Fibroblast of skin of back (primary cell): Measurements from ENCODE around the gene SUMO4.
"Not testable (repeated sequence)": the region's sequence is repeated elsewhere in the genome, so short reads cannot be mapped to it uniquely, and the experiment has no call there.

ENCODE experiments used
- DNase-seq: peaks from one replicate; pipeline ENCODE4 v3.0.0-alpha.2; 2013

Gene SUMO4

DNA sequence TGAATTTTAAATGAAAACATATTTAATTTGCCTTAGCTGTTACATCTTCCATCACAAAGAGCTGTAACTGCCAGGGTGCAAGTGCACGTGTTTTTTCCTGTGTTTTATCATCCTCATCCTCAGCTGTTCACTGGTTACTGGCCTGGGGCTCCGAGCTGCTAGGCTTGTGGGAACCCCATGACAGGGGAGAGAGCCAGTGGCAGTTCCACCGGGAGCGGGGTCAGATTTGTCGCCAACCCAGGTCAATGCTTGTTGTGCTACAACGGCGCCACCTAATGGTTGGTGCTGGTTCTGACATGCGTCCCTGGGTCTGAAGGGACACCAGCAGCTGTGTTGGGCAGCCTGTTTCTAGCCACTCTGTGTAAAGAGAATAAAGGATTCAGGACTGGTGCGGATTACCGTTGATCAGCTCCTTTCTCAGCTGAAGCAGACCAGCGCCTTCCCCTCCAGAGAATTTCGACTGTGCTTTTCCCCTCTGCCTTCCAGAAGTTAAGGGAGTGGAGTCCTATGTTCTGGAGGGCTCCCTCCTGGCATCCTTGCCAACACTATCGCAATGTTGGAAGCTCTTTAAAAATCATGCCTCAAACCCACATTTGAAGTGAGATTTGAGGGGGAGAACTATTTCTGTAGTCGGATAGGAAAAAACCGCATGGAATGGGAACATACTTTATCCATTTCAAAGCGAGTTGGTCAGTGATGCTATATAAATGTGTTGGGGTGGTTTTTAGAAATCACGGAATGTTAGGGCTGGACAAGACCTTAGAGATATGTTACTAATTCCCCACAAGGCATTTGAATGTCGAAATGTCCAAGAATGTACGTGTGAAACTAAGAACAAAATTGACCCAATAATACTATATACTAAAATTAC lies 32.1 kb downstream of the SUMO4 start:
- peak; percentile 76 for DNase-seq

DNA sequence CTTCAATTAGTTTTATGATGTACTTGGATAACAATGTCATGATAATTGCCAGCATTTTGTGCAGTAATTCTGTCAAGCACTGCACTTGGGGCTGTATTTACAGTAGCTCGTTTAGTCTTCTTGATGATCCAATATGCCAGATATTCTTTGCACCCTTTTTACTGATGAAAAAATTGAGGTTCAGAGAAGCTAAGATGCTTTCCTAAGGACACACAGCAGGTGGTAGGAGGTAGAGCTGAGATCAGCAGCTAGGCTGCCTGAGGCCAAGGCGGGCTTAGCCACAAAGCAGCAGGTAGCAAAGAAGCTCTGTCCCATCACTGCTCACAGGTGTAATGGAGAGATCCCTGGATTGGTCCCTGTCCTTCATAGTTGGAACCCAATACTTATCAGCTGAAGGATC lies 33.3 kb downstream of the SUMO4 start:
- no peak for DNase-seq

DNA sequence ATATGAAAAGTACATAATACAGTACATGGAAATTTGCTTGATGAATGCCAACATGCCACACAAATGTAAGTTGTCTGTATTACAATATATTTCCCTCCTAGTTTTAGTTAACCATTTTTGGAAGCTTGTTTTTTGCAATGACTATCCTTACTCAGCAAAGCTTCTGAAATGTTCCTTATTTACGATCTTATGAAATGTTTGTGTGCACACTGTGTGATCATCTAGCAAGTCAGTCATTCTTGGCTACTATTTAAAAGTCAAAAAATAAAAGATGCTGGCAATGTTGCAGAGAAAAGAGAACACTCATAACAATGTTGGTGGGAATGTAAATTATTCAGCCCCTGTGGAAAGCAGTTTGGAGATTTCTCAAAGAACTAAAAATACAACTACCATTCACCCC lies 33.8 kb downstream of the SUMO4 start:
- no peak for DNase-seq

DNA sequence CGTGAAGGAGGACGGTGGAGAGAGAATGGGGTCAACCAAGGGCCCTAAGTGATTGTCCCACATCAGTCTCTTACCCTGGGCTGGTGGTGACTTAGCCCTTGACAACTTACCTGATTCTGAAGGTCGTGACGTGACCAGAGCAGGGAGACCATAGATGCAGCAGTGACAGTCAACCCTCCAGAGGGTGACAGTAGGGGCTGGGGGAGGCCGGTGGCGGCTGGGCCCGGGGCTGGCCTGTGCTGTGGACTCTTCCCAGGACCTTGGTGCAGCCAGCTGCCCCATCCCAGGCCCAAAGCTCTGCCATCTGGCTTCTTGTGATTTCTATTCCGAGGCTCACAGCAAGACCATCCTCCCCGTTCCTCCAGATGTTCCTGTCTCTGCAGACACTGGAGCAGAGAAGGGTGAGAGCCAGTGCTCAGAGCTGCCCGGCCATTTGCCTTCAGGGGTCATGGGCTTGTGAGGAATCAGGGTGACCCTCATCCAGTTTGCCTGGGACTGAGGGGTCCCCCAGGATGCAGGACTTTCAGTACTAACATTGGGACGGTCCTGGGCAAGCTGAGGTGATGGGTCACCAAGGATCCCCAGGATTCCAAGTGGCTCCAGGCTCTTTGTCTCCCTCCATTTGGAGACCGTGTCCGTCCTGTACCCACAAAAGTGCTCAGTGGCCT lies 36.0 kb downstream of the SUMO4 start:
- DNase-seq = no peak

DNA sequence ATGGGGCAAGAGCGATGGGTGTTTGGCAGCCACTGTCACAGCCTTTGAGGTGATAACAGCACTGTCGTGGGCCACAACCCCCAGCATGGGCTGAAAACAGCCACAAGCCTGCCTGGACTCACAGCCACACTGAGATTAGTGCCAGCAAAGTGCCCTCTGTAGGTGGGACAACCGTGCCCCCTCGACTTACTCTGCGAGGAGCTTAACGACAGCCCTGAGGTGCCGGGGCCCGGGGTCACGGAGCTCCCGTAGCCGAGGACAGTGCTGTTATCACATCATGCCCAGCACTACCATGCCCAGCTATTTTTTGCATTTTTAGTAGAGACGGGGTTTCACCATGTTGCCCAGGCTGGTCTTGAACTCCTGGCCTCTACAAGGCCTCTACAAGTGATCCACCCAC lies 36.6 kb downstream of the SUMO4 start:
- DNase-seq = no peak

DNA sequence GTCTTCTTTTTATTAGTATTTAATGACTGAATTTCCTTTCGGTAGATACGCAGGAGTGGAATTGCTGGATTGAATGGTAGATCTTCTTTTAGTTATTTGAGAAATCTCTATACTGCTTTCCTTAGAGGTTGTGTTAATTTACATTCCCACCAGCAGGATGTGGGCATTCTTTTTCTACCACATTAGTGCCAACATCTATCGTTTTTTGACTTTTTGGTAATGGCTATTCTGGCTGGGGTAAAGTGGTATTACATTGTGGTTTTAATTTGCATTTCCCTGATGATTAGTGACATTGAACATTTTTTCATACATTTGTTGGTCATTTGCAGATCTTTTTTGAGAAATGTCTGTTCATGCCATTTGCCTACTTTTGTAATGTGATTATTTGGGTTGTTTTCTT lies 37.1 kb downstream of the SUMO4 start:
- no peak for DNase-seq

DNA sequence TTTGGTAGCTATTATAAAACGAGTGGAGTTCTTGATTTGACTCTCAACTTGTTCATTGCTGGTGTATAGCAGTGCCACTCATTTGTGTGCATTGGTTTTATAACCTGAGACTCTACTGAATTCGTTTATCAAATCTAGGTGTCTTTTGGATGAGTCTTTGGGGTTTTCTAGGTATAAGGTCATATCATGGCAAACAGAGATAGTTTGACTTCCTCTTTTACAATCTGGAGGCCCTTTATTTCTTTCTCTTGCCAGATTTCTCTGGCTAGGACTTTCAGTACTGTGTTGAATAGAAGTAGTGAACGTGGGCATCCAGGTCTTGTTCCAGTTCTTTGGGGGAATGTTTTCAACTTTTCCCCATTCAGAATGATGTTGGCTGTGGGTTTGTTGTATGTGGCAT lies 38.8 kb downstream of the SUMO4 start:
- DNase-seq = no peak

DNA sequence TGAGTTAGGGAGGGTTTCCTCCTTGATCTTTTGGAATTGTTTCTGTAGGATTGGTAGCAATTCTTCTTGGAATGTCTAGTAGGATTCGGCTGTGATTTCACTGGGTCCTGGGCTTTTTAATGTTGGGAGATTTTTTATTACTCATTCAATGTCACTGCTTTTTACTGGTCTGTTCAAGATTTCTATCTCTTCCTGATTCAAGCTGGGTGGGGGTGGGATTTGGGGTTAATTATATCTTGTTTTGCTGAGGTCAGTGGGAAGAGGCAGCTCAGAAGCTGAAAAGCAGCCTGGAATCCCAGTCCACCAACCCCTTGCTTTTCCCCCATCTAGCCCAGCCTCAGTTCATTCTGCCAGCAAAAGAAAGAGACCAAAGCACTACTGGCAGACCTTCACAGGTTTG lies 39.6 kb downstream of the SUMO4 start:
- no peak for DNase-seq

DNA sequence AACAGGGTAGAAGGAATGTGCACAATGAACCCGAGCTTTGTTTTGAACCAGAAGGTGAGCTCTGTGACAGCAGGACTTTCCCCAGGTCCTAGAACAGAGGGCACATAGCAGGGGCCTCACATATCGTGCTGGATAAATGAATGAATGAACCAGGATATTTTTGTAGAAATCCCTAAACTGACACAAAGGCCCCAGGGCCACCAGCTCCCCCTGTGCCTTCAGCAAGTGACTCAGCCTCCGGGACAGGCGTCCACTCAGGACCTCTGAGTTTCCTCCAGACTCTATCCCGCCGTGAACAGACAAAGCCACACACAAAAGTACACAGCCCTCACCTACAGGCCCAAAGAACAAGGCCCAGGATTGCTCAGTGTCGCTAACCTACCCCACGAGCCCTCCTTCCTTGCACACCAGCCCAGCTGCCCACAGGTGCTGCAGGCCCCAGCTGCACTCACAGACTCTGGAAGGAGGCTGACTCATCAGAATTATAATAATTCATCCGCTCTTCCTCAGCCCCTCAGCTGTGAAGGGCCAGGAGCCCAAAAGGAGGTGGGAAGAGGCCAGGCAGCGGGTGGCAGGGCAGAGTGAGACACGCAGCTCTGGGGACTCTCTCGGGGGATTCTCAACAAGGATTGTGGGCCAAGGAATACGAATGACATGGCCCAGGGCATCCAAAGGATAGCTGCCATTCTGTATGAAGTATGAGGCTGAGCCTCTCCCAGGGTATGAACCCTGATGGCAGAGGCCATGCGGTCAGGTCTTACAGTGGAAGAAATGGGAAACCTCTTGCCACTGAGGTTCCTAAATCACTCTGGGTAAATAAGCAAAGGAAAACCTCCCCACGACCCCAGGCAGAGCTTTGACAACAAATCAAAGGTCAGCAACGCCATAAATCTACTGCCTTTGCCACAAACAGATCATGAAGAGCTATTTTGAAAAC lies 40.9 kb downstream of the SUMO4 start:
- DNase-seq = no peak

DNA sequence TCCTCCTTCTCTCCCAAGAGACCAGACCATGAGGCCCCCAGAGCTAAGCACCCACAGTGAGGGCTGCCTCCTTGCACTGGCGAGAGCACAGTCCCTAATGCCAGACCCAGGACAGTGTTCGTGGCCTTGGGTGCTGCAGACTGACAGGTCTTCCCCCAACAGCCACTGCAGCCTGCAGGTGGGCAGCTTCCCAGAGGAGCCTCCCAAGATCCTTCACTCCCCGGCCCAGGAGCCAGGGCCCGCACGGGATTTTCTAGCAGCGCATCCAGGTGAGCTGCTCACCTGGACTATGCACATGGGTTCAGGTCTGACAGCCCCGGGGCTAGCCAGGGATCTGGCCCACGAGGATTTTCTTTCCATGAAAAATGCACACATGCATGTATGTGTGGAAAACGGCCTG lies 41.7 kb downstream of the SUMO4 start:
- DNase-seq = no peak

DNA sequence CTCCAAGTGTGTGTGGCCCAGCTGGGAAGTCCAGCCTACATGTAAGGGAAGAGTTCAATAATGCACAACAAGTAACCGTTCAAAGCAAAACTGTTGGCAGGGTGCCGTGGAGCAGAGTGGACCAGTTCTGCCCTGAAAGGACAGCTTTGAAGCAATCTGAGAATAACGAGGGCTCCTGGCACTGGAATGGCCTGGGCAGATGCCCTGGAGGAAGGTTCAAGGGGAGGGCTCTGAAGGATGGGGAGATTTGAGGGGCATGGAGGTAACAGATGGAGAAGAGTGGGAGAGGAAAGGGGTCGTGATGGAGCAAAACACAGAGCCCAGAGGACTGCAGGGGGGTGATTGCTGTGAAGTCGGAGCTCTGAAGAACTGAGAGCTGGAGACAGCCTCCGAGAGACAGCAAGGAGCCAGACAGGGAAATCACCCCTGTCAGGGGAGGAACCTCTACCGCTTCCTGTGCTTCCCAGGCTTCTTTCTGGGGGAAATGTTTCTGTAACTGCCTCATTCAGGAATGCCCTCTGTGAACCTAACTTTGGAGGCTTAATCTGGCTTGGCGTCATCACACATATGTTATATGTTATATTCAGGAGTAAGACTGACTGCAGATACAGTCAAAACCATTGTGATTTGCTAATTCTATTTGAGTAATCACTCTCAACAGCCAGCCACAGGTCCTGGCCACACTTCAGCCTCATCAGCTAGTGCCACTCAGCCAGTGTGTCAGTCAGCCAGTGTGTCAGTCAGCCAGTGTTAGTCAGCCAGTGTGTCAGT lies 43.5 kb downstream of the SUMO4 start:
- peak; percentile 78 for DNase-seq

DNA sequence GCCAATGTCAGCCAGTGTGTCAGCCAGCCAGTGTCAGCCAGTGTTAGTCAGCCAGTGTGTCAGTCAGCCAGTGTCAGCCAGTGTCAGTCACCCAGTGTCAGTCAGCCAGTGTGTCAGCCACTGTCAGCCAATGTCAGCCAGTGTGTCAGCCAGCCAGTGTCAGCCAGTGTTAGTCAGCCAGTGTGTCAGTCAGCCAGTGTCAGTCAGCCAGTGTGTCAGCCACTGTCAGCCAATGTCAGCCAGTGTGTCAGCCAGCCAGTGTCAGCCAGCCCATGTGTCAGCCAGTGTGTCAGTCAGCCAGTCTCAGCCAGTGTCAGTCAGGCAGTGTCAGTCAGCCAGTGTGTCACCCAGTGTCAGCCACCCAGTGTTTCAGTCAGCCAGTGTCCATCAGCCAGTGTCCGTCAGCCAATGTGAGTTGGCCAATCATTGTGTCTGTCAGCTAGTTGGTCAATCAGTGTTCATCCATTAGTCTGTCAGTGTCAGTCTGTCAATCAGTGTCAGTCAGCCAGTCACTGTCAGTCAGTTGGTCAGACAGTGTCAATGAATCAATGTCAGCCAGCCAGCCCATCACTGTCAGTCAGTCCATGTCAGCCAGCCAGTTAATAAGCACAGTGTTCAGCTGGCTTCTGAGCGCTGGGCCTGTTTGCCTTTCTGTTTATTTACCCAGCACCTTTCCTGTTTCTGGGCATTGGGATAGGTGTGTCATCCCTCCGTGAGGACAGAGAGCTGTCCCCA lies 44.5 kb downstream of the SUMO4 start:
- DNase-seq = not testable (repeated sequence)

DNA sequence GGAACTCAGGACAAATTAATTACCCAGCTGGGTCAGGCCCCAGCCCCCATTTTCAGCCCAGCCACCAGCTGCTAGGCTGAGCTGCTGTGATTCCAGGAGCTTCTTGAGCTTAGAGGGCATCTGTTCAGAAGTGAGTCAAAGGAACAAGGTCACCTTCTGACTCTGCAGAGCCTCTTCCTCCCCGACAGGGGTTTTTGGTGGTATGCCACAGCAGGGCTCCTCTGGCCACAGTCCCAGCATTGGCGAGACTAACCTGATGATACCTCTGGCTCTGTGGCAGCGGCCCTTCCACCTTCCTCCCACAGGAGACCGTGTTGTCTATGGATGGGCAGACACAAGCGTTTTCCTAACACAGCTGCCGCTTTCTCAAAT lies 45.0 kb downstream of the SUMO4 start:
- DNase-seq = no peak

DNA sequence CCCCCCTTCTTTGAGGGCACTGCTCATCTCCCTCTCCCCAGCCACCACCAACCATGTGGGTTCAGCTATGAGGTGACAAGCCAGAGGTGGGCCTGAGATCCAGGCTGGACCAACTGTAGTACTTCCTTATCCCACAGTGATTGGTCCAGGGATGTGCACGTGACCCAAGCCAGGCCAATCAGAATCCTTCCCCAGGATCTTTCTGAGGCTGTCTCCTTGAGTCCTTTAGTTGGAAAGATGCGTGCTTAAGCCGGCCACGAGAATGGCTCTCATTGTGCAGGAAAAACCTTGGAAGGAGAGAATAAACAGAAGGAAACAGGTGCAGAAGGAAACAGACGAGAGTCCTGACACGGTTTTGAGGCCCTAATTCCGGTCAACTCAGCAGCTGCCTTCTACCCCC lies 45.5 kb downstream of the SUMO4 start:
- no peak for DNase-seq

DNA sequence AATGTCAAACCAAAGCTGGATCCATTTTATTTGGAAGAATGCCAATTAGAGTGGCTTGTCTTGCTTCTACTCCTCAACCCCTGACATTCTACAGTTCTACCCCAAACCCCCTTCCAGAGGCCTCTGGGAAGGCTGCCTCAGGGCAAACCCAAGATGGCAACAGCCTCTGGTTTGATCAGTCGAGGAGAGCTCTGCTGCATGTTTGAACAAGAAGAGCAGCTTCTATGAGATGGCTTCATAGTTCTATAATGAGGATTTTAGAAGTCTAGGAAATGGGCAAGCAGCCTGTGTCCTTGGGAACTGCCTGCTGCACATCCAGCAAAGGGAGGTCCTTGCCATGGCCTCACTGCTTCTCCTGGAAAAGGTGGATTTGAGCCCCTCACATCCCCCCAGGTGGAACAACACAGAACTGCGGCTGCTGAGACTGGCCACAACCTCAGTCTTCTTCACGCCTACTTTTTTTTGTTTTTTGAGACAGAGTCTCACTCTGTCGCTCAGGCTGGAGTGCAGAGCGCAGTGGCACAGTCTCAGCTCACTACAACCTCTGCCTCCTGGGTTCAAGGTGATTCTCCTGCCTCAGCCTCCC lies 46.8 kb downstream of the SUMO4 start:
- DNase-seq = no peak

DNA sequence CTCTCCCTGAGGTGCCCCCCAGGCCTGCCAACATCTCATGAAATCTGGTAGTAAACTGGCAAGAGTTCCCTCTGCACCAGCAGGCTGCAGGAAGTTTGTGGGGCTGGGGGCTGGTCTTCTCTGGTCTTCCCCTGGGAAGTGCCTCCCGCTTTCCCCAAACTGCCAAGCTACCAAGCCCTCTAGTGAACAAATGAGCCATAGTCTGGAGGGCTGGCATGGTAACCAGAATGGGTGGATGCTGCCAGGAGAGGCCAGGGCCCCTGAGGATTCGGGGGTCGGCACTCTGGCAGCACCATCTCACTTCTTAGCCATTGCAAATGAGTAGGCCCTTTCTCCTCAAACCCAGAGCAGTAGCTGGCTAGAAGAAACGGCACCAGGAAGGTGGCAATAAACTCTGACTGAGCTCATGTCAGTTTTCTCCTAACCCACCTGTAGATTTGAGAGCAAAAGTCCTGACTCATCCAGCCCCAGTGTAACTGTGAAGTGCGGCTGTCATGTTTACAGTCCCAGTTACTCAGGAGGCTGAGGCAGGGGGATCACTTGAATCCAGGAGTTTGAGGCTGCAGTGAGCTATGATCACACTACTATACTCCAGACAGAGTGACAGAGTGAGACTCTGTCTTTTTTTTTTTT lies 48.9 kb downstream of the SUMO4 start:
- DNase-seq = no peak

DNA sequence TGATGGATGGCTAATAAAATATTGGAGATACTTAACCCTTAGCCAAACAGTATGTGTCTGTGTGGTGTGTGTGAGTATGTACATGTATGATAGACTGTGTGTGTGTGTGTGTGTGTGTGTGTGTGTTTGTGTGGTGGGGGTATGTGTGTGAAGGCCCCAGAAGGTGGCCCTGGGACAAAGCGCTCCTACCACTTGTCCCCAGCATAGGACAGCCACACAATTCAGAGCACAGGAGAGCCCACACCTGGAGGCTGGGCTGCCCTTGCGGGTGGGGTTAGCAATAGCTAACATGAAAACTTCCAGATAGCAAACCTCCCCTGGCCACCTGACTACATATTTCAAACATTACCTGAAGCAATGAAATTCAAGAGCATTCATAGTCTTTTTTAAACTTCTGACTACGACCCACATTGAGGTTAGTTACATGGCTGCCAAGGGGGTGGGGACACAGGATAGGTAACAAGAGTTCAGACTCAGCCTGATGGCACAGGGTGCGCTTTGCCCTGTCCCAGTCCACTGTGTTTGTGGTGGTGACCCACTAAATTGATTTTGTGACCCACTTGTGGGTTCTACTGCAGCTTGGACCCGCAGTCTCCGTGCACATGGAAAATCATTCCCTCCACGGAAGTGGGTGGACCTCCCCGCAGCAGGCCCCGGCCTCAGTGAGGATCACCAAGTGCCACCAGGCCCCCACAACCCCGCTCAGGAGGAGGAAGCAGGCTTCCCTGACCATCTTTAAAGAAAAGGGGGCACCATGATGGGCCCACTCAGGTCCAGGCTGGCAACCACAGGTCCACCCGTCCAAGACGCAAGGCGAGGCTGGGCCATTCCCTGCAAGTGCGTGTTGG lies 50.0 kb downstream of the SUMO4 start:
- no peak for DNase-seq
